Measurements from ENCODE around the gene APBB2. TPM values are rescaled to one million over a fixed set of nuclear protein-coding genes. Genes with fewer than 3 reads are reported as not detected.

APBB2 gene
- total RNA-seq, 1 experiment from 2014 or later, result 49.0 TPM

- H3K36me3 Mint-ChIP-seq, result peaks cover 45% of the 10 kb centered on the region
- CTCF ChIA-PET, result no interaction called here
- no peak overlapping the region for H3K4me3 Mint-ChIP-seq
- peaks cover 5% of the 10 kb centered on the region for H3K27me3 Mint-ChIP-seq (ENCODE audit: low read depth)
- DNase-seq (ENCODE audit: low spot score) (no peak), ATAC-seq (no peak)
- H3K27ac Mint-ChIP-seq, result no peak overlapping the region
- TF ChIP-seq GABPB1 (CRISPR knock-in tag; IDR thresholded peaks at IDR 0.05) (no peak), E2F1 (CRISPR knock-in tag; IDR thresholded peaks at IDR 0.05) (no peak), ZNF317 (CRISPR knock-in tag; IDR thresholded peaks at IDR 0.05; ENCODE audit: borderline replicate concordance, low read depth) (no peak), MYBL2 (CRISPR knock-in tag; IDR thresholded peaks at IDR 0.05) (no peak), TEAD1 (CRISPR knock-in tag; IDR thresholded peaks at IDR 0.05) (no peak), ATF3 (CRISPR knock-in tag; conservative IDR thresholded peaks at IDR 0.05) (no peak)
- H3K4me1 Mint-ChIP-seq, result no peaks in the 10 kb centered on the region
- peaks cover 54% of the 10 kb centered on the region for H3K9me3 Mint-ChIP-seq
- POLR2A ChIA-PET, result no interaction called here
These were observed 188.5 kb downstream of the APBB2 start for GRCh38 chr4:41025824-41026223.

GRCh38 chr4:41024556-41025491 is 189.5 kb downstream of the APBB2 start:
- no peaks in the 10 kb centered on the region for H3K4me1 Mint-ChIP-seq
- peaks cover 47% of the 10 kb centered on the region for H3K36me3 Mint-ChIP-seq
- CTCF ChIA-PET, result no interaction called here
- DNase-seq (ENCODE audit: low spot score) (no peak), ATAC-seq (no peak)
- H3K27ac Mint-ChIP-seq, result no peak overlapping the region
- H3K9me3 Mint-ChIP-seq, result peaks cover 57% of the 10 kb centered on the region
- no peak overlapping the region for H3K4me3 Mint-ChIP-seq
- POLR2A ChIA-PET, result no interaction called here
- TF ChIP-seq ZNF416 (CRISPR knock-in tag; IDR thresholded peaks at IDR 0.05) (no peak), KAT7 (CRISPR knock-in tag; IDR thresholded peaks at IDR 0.05; ENCODE audit: borderline replicate concordance) (no peak), ZNF138 (CRISPR knock-in tag; conservative IDR thresholded peaks at IDR 0.05) (no peak), SOX15 (CRISPR knock-in tag; IDR thresholded peaks at IDR 0.05) (no peak), ZNF219 (CRISPR knock-in tag; IDR thresholded peaks at IDR 0.05; ENCODE audit: borderline replicate concordance) (no peak), TCF7 (CRISPR knock-in tag; IDR thresholded peaks at IDR 0.05; ENCODE audit: low read depth) (no peak), NR1H2 (CRISPR knock-in tag; IDR thresholded peaks at IDR 0.05) (no peak), ESRRA (CRISPR knock-in tag; IDR thresholded peaks at IDR 0.05; ENCODE audit: borderline replicate concordance) (no peak), NR3C1 (CRISPR knock-in tag; conservative IDR thresholded peaks at IDR 0.05; ENCODE audit: low read depth) (no peak), TEAD4 (CRISPR knock-in tag; IDR thresholded peaks at IDR 0.05) (no peak), NFATC4 (CRISPR knock-in tag; IDR thresholded peaks at IDR 0.05) (no peak), ZMAT4 (CRISPR knock-in tag; IDR thresholded peaks at IDR 0.05) (no peak), E2F5 (CRISPR knock-in tag; IDR thresholded peaks at IDR 0.05) (no peak), GTF2I (CRISPR knock-in tag; conservative IDR thresholded peaks at IDR 0.05) (no peak), SMAD3 (CRISPR knock-in tag; IDR thresholded peaks at IDR 0.05; ENCODE audit: borderline replicate concordance) (no peak), ZNF317 (CRISPR knock-in tag; IDR thresholded peaks at IDR 0.05; ENCODE audit: borderline replicate concordance, low read depth) (no peak), EMX1 (CRISPR knock-in tag; IDR thresholded peaks at IDR 0.05) (no peak), JUN (CRISPR knock-in tag; IDR thresholded peaks at IDR 0.05) (no peak)
- H3K27me3 Mint-ChIP-seq (ENCODE audit: low read depth), result peaks cover 5% of the 10 kb centered on the region
